Gastroesophageal sphincter (tissue), 4 donors: ENCODE data around the gene IQSEC3. TPM values are rescaled to one million over a fixed set of nuclear protein-coding genes. Genes with fewer than 3 reads are reported as not detected.

Experiments used
- ATAC-seq: fragments of 150-250 bp; one replicate; pipeline ENCODE4 v1.9.1; 2016; ENCODE audit warnings: mild to moderate bottlenecking, moderate library complexity
- H3K27ac ChIP-seq, 4 donors: fragments of 200-600 bp; sonication (generic) in 3 of 4; 1 replicate in 3 of 4; 2 replicates in 1 of 4; pipeline ENCODE4 v1.5.1; 2016 to 2019
- H3K27me3 ChIP-seq: fragments of 200-600 bp; sonication (generic); one replicate; pipeline ENCODE4 v1.5.1; 2019
- H3K36me3 ChIP-seq, 2 donors: fragments of 200-600 bp; sonication (generic); one replicate each; pipeline ENCODE4 v1.5.1; 2019; ENCODE audit warnings: control low read depth in 1 of 2
- H3K4me1 ChIP-seq, 3 donors: fragments of 200-600 bp; sonication (generic); 1 replicate in 2 of 3; 2 replicates in 1 of 3; pipeline ENCODE4 v1.5.1; 2016 to 2019; ENCODE audit warnings: control low read depth in 2 of 3
- H3K4me3 ChIP-seq, 2 donors: fragments of 200-600 bp; sonication (generic); one replicate each; pipeline ENCODE4 v1.5.1; 2019; ENCODE audit warnings: mild to moderate bottlenecking in 1 of 2, moderate library complexity in 1 of 2
- H3K9me3 ChIP-seq, 3 donors: fragments of 200-600 bp; sonication (generic); one replicate each; pipeline ENCODE4 v1.5.1; 2017 to 2019; ENCODE audit warnings: control low read depth in 2 of 3
- CTCF ChIP-seq, 4 experiments: fragments of 200-600 bp in 2 of 4; fragments of 450-650 bp in 2 of 4; sonication (generic) in 1 of 4; IDR thresholded peaks; one replicate each; pipeline ENCODE4 v1.5.1; 2017 to 2019; ENCODE audit warnings: antibody characterized with exemption in 4 of 4, mild to moderate bottlenecking in 2 of 4, moderate library complexity in 2 of 4
- EP300 ChIP-seq: sonication (generic); formaldehyde crosslinking; IDR thresholded peaks from one replicate; pipeline ENCODE4 v1.6.1; 2017; ENCODE audit warnings: antibody characterized with exemption, mild to moderate bottlenecking
- POLR2A ChIP-seq, 2 donors: fragments of 450-650 bp; IDR thresholded peaks; one replicate each; pipeline ENCODE4 v1.6.1; 2017; ENCODE audit warnings: antibody characterized with exemption in 2 of 2, mild to moderate bottlenecking in 2 of 2, moderate library complexity in 1 of 2
- POLR2AphosphoS5 ChIP-seq: sonication (generic); formaldehyde crosslinking; IDR thresholded peaks from one replicate; pipeline ENCODE4 v1.6.1; 2017; ENCODE audit warnings: antibody characterized with exemption
- WGBS, 2 donors: methylation state at CpG; one replicate each; pipeline ENCODE4 v1.1.5; 2018; ENCODE audit warnings: low coverage in 1 of 2; 5-methylcytosine and 5-hydroxymethylcytosine counted together
- total RNA-seq, 4 donors: library from RNA; depleted of rRNA; stranded (reverse); fragments of >200 nt; gene quantifications; one replicate each; pipeline ENCODE4 v1.1.0, GENCODE V29; 2016

IQSEC3 gene
- total RNA-seq, 4 donors from 2014 or later = 0.07 to 2.4 (median 0.57) TPM

- WGBS, 2 donors = 74 to 90% methylated on average over 3 to 7 of the region's 19 CpGs
- H3K9me3 ChIP-seq = no peaks in the 10 kb centered on the region
- ATAC-seq = no peak
- H3K4me1 ChIP-seq = no peaks in the 10 kb centered on the region
- H3K36me3 ChIP-seq = no peaks in the 10 kb centered on the region
- no peak overlapping the region for H3K4me3 ChIP-seq
- no peak overlapping the region for H3K27ac ChIP-seq
- H3K27me3 ChIP-seq = peaks cover 73% of the 10 kb centered on the region
- TF ChIP-seq EP300 (no peak), POLR2AphosphoS5 (no peak), POLR2A (IDR thresholded peaks at IDR 0.05) (no peak), CTCF (IDR thresholded peaks at IDR 0.05) (no peak)
Observed at GRCh38 chr12:115960-116915, 49.7 kb downstream of the IQSEC3 start.

GRCh38 chr12:117311-117710, 50.7 kb downstream of the IQSEC3 start:
- Histone ChIP-seq H3K36me3 (no peaks in the 10 kb centered on the region), H3K4me1 (no peaks in the 10 kb centered on the region), H3K4me3 (no peak overlapping the region), H3K27ac (no peak overlapping the region), H3K27me3 (peaks cover 76% of the 10 kb centered on the region), H3K9me3 (no peaks in the 10 kb centered on the region)
- WGBS, 2 donors = 79 to 80% methylated on average over 5 of the region's 7 CpGs
- no peak for ATAC-seq
- TF ChIP-seq POLR2A (IDR thresholded peaks at IDR 0.05) = no peak
- no peak for TF ChIP-seq POLR2AphosphoS5
- no peak for TF ChIP-seq EP300
- TF ChIP-seq CTCF (IDR thresholded peaks at IDR 0.05) = no peak

GRCh38 chr12:117816-118345, 51.3 kb downstream of the IQSEC3 start:
- Histone ChIP-seq H3K27me3 (peaks cover 70% of the 10 kb centered on the region), H3K4me3 (no peak overlapping the region), H3K36me3 (no peaks in the 10 kb centered on the region), H3K9me3 (no peaks in the 10 kb centered on the region), H3K4me1 (no peaks in the 10 kb centered on the region), H3K27ac (no peak overlapping the region)
- 100% methylated on average over 1 to 2 of the region's 8 CpGs for WGBS, 2 donors
- TF ChIP-seq CTCF (IDR thresholded peaks at IDR 0.05) = no peak
- no peak for TF ChIP-seq EP300
- TF ChIP-seq POLR2A (IDR thresholded peaks at IDR 0.05) = no peak
- TF ChIP-seq POLR2AphosphoS5 = no peak
- ATAC-seq = no peak

GRCh38 chr12:118591-118990, 52.0 kb downstream of the IQSEC3 start:
- TF ChIP-seq POLR2AphosphoS5 (no peak), POLR2A (IDR thresholded peaks at IDR 0.05) (no peak), CTCF (IDR thresholded peaks at IDR 0.05) (no peak), EP300 (no peak)
- no peaks in the 10 kb centered on the region for H3K9me3 ChIP-seq
- no peaks in the 10 kb centered on the region for H3K36me3 ChIP-seq
- 86% methylated on average over 2 of the region's 4 CpGs; no CpG with 5 or more reads in 1 of the 2 donors for WGBS, 2 donors
- H3K27ac ChIP-seq = no peak overlapping the region
- peaks cover 65% of the 10 kb centered on the region for H3K27me3 ChIP-seq
- ATAC-seq = no peak
- H3K4me3 ChIP-seq = no peak overlapping the region
- no peaks in the 10 kb centered on the region for H3K4me1 ChIP-seq

- H3K9me3 ChIP-seq = no peaks in the 10 kb centered on the region
- H3K27me3 ChIP-seq = peaks cover 58% of the 10 kb centered on the region
- TF ChIP-seq EP300 = no peak
- TF ChIP-seq CTCF (IDR thresholded peaks at IDR 0.05) = no peak
- no peak for TF ChIP-seq POLR2AphosphoS5
- no peak for TF ChIP-seq POLR2A (IDR thresholded peaks at IDR 0.05)
- no peak for ATAC-seq
- WGBS, 2 donors = 56 to 90% methylated on average over 1 to 4 of the region's 6 CpGs
- H3K4me1 ChIP-seq = no peaks in the 10 kb centered on the region
- H3K4me3 ChIP-seq = no peak overlapping the region
- H3K36me3 ChIP-seq = no peaks in the 10 kb centered on the region
- H3K27ac ChIP-seq = no peak overlapping the region
Observed at GRCh38 chr12:120951-121350, 54.4 kb downstream of the IQSEC3 start.
